Measurements from ENCODE around the gene CDH22. TPM values are rescaled to one million over a fixed set of nuclear protein-coding genes. Genes with fewer than 3 reads are reported as not detected.

Gene CDH22
- total RNA-seq = under 1 TPM; 0.15 to 0.66 (median 0.16) TPM

- Histone ChIP-seq H3K36me3 (no peaks in the 10 kb centered on the region), H3K27me3 (peaks cover 2 to 82% of the 10 kb centered on the region in 2 donors), H3K27ac (no peak within 1 kb of the TSS), H3K4me1 (peaks cover 3 to 13% of the 10 kb centered on the region in 2 donors), H3K4me3 (peak within 1 kb of the TSS; percentile 41 to 70 (median 51)), H3K9me3 (no peaks in the 10 kb centered on the region)
- no peak for DNase-seq (ENCODE audit: low spot score in 2 of 2)
- TF ChIP-seq CTCF (IDR thresholded peaks at IDR 0.05) (peak in 1 of 3 donors; percentile 32), POLR2AphosphoS5 (IDR thresholded peaks at IDR 0.05) (no peak)
- intact Hi-C loops (cut with DNase I; ENCODE audit: low total_unique reads) = no loop called here
Measured at GRCh38 chr20:46308258-46309157, at the start of gene CDH22. Gene CDH22 (minus strand): TSS chr20:46308498. CDS start chr20:46251294, 57,204 bp downstream.

GRCh38 chr20:46357030-46357514, 48.8 kb upstream of the CDH22 start:
- TF ChIP-seq CTCF (IDR thresholded peaks at IDR 0.05) = no peak
- no peak for TF ChIP-seq POLR2AphosphoS5 (IDR thresholded peaks at IDR 0.05)
- no peak for TF ChIP-seq POLR2A (IDR thresholded peaks at IDR 0.05)
- Histone ChIP-seq H3K4me1 (peaks cover 8 to 22% of the 10 kb centered on the region in 2 donors), H3K9me3 (no peaks in the 10 kb centered on the region), H3K27ac (peak overlapping the region; percentile 7 to 68), H3K27me3 (no peaks in the 10 kb centered on the region), H3K36me3 (no peaks in the 10 kb centered on the region), H3K4me3 (peak overlapping the region in 1 of 3 donors; percentile 27)
- no peak for DNase-seq (ENCODE audit: low spot score in 2 of 2)
- intact Hi-C loops (cut with DNase I; ENCODE audit: low total_unique reads) = no loop called here

- Histone ChIP-seq H3K27ac (peak overlapping the region; percentile 7 to 68), H3K27me3 (no peaks in the 10 kb centered on the region), H3K4me3 (peak overlapping the region in 1 of 3 donors; percentile 27), H3K9me3 (no peaks in the 10 kb centered on the region), H3K36me3 (no peaks in the 10 kb centered on the region), H3K4me1 (peaks cover 6 to 15% of the 10 kb centered on the region in 2 donors)
- DNase-seq (ENCODE audit: low spot score in 2 of 2) = no peak
- TF ChIP-seq POLR2A (IDR thresholded peaks at IDR 0.05) (no peak), CTCF (IDR thresholded peaks at IDR 0.05) (no peak), POLR2AphosphoS5 (IDR thresholded peaks at IDR 0.05) (no peak)
- intact Hi-C loops (cut with DNase I; ENCODE audit: low total_unique reads) = no loop called here
Measured at GRCh38 chr20:46356195-46357029, 48.1 kb upstream of the CDH22 start.

- TF ChIP-seq POLR2AphosphoS5 (IDR thresholded peaks at IDR 0.05) (no peak), CTCF (IDR thresholded peaks at IDR 0.05) (no peak), POLR2A (IDR thresholded peaks at IDR 0.05) (no peak)
- intact Hi-C loops (cut with DNase I; ENCODE audit: low total_unique reads) = no loop called here
- no peak for DNase-seq (ENCODE audit: low spot score in 2 of 2)
- H3K36me3 ChIP-seq = no peaks in the 10 kb centered on the region
- H3K4me3 ChIP-seq = no peak overlapping the region
- peaks cover 5 to 14% of the 10 kb centered on the region in 2 donors for H3K4me1 ChIP-seq
- H3K27me3 ChIP-seq = no peaks in the 10 kb centered on the region
- H3K27ac ChIP-seq = no peak overlapping the region
- no peaks in the 10 kb centered on the region for H3K9me3 ChIP-seq
Measured at GRCh38 chr20:46355778-46356177, 47.5 kb upstream of the CDH22 start.
